ENCODE results near the gene KIF21B. TPM values are rescaled to one million over a fixed set of nuclear protein-coding genes. Genes with fewer than 3 reads are reported as not detected.

Gene KIF21B
- total and polyA plus RNA-seq, 7 donors = 0.28 to 18.4 (median 0.81) TPM

DNA sequence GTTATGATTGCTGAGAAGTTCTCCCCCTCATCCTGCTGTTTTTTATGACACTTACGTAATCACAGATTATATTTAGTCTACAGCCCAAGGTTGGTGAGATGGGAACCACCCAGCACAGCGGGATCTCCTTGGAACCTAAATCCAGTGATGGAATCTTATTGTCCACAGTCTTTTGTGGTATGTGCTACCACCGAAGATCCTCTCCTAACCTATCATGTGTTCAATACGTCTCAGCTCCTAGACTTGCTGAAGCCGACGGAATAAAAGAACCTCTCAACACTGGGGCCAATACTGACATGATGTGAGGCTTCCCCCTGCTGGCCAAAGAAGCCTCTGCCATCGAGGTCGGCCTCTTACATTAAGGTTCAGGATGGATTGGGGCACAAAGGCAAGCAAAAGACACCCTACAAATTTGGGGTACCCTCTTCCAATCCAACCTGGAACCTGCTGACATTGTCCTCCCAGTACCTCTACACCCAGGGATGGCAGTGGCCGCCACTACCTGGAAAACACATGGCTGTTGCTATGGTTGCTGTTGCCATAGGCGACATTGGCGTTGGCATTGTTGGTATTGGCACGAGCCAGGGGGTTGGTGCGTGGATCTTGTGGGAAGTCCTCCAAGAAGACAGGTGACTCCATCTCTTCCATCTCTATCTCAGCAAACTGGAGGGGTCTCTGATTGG, 19.4 kb upstream of the KIF21B start:
- intact Hi-C loops (cut with DNase I) = loop anchor here (1.0 to 5.0 kb wide), 2 partner anchors 69 to 71 kb away; partner anchors contain the start of gene CACNA1S
- 13 to 31% methylated on average over 13 of the region's 13 CpGs for WGBS, 2 donors
- H3K27ac ChIP-seq = no peak overlapping the region
- H3K36me3 ChIP-seq = no peaks in the 10 kb centered on the region
- H3K4me3 ChIP-seq = no peak overlapping the region
- no peak for TF ChIP-seq POLR2AphosphoS5 (IDR thresholded peaks at IDR 0.05)
- TF ChIP-seq, protein P1, sequence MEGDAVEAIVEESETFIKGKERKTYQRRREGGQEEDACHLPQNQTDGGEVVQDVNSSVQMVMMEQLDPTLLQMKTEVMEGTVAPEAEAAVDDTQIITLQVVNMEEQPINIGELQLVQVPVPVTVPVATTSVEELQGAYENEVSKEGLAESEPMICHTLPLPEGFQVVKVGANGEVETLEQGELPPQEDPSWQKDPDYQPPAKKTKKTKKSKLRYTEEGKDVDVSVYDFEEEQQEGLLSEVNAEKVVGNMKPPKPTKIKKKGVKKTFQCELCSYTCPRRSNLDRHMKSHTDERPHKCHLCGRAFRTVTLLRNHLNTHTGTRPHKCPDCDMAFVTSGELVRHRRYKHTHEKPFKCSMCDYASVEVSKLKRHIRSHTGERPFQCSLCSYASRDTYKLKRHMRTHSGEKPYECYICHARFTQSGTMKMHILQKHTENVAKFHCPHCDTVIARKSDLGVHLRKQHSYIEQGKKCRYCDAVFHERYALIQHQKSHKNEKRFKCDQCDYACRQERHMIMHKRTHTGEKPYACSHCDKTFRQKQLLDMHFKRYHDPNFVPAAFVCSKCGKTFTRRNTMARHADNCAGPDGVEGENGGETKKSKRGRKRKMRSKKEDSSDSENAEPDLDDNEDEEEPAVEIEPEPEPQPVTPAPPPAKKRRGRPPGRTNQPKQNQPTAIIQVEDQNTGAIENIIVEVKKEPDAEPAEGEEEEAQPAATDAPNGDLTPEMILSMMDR (IDR thresholded peaks at IDR 0.05) = peak; percentile 39 to 85 (median 74)
- DNase-seq = no peak
- no peaks in the 10 kb centered on the region for H3K27me3 ChIP-seq
- H3K9me3 ChIP-seq = no peaks in the 10 kb centered on the region
- H3K4me1 ChIP-seq = peaks cover 0 to 9% (median 4%) of the 10 kb centered on the region in 4 donors

DNA sequence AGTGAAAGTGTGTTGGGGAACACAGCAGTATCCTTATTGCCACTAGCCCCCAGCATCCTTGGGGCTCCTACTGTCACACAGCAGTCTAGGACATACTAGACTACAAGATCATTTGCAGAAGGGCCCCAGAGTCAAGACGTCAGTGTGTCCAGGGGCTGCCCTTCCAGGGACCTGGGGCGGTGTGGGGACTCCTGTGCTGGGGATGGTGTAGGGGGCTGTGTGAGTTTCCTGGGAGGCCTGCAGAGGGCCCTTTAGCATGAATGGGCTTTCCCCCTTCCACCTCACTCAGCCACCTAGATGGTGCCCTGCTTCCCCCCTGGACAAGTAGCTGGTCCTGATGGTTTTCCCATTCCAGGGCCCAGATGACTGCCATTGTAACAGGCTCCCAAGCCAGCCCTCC, 17.5 kb upstream of the KIF21B start:
- Histone ChIP-seq H3K4me1 (peaks cover 0 to 9% (median 4%) of the 10 kb centered on the region in 4 donors), H3K9me3 (no peaks in the 10 kb centered on the region), H3K27me3 (peaks cover 0 to 3% (median 0%) of the 10 kb centered on the region in 3 donors), H3K27ac (no peak overlapping the region), H3K4me3 (no peak overlapping the region), H3K36me3 (no peaks in the 10 kb centered on the region)
- TF ChIP-seq, protein P1 (IDR thresholded peaks at IDR 0.05) = no peak
- TF ChIP-seq EP300 (IDR thresholded peaks at IDR 0.05) = no peak
- TF ChIP-seq POLR2AphosphoS5 (IDR thresholded peaks at IDR 0.05) = no peak
- no peak for TF ChIP-seq POLR2A (IDR thresholded peaks at IDR 0.05)
- intact Hi-C loops (cut with DNase I) = loop anchor here (5.0 kb wide), 1 partner anchor 71 kb away; the partner anchor contains the start of gene CACNA1S
- no peak for DNase-seq
- WGBS, 2 donors = 91 to 94% methylated on average over 2 of the region's 2 CpGs

DNA sequence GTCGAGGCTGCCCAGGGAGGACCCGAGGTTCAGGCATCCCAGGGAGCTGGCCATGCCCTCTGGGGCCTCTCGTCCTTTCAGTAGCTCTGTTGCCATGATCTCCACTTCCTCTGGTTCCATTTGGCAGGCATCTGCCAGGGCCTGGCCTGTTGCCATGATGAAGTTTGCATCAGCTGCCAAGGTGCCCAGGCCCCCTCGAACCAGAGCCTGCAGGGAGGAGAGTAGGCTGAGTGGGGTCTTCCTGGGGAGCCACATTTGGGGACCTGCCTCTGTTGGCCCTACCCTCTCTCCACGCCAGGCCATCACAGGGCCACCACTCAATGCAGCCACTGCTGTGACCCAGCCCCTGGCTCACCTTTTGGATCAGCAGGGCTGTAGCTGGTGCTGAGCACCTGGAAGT, 16.4 kb upstream of the KIF21B start:
- Histone ChIP-seq H3K27ac (no peak overlapping the region), H3K4me1 (peaks cover 0 to 9% (median 4%) of the 10 kb centered on the region in 4 donors), H3K4me3 (no peak overlapping the region), H3K36me3 (no peaks in the 10 kb centered on the region), H3K9me3 (no peaks in the 10 kb centered on the region), H3K27me3 (peaks cover 0 to 3% (median 0%) of the 10 kb centered on the region in 3 donors)
- intact Hi-C loops (cut with DNase I) = loop anchor here (5.0 kb wide), 1 partner anchor 72 kb away; the partner anchor contains the start of gene CACNA1S
- TF ChIP-seq EP300 (IDR thresholded peaks at IDR 0.05) (no peak), POLR2AphosphoS5 (IDR thresholded peaks at IDR 0.05) (no peak), POLR2A (IDR thresholded peaks at IDR 0.05) (no peak)
- TF ChIP-seq, protein P1 (IDR thresholded peaks at IDR 0.05) = no peak
- DNase-seq = no peak
- WGBS, 2 donors = 87 to 88% methylated on average over 5 of the region's 5 CpGs

DNA sequence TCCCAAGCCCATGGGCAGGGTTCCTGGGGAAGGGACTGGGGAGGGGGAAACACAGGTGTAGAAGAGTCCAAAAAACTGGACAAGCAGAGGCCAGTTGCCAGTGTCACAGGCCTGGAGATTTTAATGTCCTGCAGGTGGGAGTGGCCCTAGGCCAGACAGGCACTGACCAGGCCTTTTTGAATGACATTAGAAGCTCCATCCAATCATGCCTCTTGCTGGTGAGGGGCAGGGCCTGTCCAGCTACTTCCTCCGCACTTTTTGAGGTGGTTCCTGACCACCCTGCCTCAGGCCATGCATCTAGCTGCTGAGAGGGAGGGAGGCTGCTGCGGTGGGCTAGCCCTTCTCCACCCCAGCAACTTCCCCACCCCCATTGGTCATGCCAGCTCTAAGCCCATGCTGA, 15.9 kb upstream of the KIF21B start:
- 99% methylated on average over 2 of the region's 2 CpGs for WGBS, 2 donors
- no peak for DNase-seq
- TF ChIP-seq POLR2AphosphoS5 (IDR thresholded peaks at IDR 0.05) = no peak
- no peak for TF ChIP-seq POLR2A (IDR thresholded peaks at IDR 0.05)
- TF ChIP-seq, protein P1 (IDR thresholded peaks at IDR 0.05) = no peak
- no peaks in the 10 kb centered on the region for H3K9me3 ChIP-seq
- H3K27ac ChIP-seq = no peak overlapping the region
- H3K36me3 ChIP-seq = no peaks in the 10 kb centered on the region
- H3K4me1 ChIP-seq = peaks cover 0 to 9% (median 4%) of the 10 kb centered on the region in 4 donors
- peaks cover 0 to 3% (median 0%) of the 10 kb centered on the region in 3 donors for H3K27me3 ChIP-seq
- intact Hi-C loops (cut with DNase I) = no loop called here
- H3K4me3 ChIP-seq = no peak overlapping the region

Data from sigmoid colon (tissue), 7 donors.